ENCODE results near the gene BICD2.
A peak's percentile ranks its signal among the peaks of the same experiment; 100 is the strongest.

The BICD2 gene

DNA sequence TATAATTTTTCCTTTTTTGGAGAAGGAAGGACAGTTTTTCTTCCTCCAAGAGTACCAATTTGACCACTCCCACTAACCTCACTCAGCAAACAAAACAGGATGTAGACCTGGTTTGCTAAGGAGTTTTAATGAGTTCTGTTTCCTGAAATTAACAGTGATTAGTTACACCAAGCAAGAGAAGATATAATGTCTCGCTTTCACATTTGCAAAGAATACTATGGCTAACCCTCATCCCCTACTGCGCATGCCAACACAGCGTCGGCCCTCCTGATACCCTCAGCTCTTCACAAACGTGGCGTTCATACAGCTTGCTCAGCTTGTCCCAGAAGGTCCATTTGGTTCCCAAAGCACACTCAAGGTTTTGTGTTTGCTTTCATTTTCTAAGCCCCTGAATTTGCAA lies 52.8 kb downstream of the BICD2 start:
- DNase-seq, result no peak

DNA sequence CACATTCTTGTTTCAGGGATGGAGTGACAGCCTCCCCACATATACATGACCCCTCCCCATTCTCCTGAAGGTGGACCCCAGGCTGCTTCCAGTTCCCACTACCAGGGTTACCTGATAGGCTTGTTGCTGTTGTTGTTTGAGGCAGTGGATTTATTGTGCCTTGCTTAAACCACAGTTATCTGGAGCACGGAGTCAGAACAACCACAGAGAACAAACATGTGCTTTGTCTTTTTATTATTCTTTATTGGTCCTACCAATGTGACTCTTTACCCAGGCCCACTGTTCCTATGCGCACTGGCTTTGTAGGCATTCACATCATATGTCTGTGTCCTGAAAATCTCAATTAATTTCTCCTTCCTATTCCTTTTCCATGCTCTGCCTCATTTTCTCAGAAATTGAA lies 53.5 kb downstream of the BICD2 start:
- no peak for DNase-seq

DNA sequence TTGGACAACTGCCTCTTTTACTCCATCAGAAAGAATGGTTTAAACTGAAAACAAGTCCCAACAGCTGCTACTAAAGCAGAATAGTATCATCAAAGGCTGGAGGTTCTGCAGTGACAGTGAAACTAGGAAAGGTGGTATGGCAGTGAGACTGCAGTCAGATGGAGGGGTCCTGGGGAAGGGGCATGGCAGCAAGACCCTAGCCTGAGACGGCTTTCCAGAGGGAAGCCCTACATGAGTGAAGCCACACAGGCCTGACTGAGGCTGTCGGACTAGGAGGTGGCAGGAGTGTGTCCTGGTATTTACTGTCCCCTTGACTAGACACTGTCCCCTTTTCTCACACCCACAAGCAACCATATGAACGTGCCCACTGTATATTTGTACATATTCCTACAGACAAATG lies 54.3 kb downstream of the BICD2 start:
- DNase-seq, result no peak

DNA sequence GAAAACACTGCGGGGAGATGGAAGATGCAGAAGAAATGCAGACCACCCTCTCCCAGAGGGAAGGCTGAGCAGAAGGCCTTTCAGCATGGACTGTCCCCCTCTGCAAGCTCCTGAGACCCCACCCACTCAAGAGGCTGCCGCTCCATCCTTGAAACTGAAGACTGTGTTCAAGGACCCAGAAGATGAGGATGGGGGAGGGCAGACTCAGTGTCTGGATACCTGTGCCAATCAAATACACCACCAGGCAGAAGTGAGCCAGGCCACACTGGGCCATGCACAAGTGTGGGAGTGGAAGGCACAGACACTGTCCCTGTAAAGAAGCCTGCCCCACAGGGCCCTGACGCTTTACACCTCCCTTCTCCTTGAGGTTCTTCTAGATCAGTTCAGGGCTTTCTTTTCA lies 54.7 kb downstream of the BICD2 start:
- DNase-seq, result no peak

DNA sequence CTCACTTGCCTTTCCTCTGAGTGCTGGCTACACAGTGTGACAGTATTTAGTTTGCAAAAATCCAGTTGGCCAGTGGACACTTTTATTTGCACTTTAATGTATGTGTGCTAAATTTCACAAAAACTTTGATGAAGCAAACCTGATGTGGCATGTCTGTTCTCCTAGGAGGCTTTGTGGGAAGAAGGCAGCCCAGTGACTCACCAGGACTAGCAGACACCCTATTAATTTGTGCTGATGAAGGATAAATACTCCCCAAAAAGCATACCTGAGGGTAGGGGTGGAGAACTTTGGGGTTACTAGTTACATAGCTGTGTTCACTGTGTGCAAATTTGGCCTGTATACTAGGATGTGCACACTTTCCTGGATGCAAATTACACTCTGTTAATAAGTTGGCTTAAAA lies 55.4 kb downstream of the BICD2 start:
- no peak for DNase-seq

DNA sequence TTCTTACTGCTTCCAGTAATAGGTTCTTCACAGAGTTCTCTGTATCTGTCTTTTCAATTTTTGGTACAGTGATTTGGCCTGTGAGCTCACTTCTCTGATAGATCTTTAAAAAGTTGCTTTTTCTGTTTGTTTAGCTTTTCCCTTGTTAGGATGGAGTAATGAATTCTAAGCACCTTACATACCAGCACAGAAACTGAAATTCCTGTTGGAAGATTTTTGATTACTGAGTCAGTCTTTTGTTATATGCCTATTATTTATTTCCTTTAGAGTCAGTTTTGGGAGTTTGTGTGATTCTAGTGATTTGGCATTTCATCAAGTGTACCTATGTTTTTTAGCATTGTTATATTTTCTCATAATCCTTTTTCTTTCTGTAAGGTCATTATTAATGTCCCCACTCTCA lies 57.1 kb downstream of the BICD2 start:
- no peak for DNase-seq

DNA sequence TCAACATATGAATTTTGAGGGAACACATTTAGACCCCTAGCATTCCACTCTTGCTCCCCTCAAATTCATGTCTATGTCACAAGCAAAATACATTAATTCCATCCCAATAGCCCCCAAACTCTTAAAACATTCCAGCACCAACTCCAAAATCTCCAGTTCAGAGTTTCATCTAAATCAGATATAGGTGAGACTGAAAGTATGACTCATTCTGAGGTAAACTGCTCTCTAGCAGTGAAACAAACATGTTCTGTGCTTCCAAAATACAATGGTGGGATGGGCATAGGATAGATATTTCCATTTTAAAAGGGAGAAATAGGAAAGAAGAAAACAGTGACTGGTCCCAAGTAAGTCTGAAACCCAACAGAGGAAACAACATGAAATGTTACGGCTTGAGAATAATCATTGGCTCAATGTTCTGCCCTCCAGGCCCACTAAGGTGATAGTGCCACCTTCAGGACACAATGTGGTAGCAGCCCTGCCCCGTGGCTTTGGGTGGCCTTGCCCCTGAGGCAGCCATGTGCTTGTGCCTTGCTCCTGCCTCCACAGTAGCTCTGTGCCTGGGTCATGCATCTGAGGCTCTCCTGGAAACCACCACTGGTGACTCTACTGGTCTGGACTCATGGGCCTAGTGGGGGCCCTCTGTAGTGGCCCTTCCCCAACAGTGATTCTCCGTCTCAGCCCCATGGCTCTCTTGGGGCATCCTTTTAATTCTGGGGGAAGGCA lies 58.3 kb downstream of the BICD2 start:
- DNase-seq, result peak; percentile 32 to 33

DNA sequence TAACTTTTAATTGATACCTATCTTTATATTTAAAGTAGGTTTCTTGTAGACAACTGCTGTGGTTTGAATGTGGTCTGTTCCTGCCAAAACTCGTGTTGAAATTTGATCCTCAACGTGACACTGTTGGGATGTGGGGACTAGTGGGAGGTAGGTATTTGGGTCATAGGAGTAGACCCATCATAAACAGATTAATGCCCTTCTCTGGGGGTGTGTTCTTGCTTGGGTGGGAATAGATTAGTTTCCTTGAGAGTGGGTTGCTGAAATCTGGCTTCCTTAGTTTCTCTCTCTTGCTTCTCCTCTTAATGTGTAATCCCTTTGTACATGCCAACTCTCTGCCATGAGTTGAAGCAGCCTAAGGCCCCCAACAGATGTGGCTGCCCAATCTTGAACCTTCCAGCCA lies 60.1 kb downstream of the BICD2 start:
- DNase-seq, result no peak

DNA sequence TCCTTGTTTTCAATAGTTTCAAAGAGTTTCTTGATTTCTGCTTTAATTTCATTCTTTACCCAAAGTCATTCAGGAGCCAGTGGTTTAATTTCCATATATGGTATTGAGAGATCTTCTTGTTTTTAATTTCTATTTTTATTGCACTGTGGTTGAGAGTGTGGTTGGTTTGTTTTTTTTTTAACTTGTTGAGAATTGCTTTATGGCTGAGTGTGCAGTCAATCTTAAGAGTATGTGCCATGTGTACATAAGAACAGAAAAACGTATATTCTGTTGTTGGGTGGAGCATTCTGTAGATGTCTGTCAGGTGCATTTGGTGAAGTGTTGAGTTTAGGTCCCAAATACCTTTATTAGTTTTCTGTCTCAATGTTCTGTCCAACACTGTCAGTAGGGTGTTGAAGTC lies 68.0 kb downstream of the BICD2 start:
- DNase-seq, result no peak

DNA sequence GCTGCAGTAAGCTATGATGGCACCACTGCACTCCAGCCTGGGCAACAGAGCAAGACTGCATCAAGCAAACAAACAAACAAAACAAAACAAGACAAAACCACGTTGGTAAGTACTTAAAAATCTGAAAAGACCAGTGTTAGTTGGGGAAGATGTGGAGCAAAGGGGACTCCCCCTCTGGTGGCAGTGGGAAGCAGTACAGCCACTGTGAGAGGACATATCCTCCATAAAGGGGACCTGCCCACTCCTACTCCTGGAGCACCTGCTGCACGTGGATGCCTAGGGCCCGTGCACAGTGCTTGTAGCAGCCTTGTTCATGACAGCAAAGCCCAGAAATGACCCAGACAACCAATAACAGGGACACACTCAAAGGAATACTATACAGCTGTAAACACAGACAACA lies 77.7 kb downstream of the BICD2 start:
- DNase-seq, result no peak

DNA sequence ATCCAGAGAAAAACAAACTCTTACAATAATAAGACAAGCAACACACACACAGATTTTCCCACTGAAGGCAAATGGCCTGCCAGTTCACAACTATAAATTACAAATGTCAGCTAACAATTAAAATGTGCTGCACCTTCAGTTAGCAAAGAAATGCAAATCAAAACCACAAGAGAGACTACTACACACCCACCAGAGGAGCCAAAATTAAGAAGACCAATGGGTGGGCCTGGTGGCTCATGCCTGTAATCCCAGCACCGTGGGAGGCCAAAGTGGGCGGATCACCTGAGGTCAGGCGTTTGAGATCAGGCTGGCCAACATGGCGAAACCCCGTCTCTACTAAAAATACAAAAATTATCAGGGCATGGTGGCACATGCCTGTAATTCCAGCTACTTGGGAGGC lies 79.6 kb downstream of the BICD2 start:
- DNase-seq, result no peak

DNA sequence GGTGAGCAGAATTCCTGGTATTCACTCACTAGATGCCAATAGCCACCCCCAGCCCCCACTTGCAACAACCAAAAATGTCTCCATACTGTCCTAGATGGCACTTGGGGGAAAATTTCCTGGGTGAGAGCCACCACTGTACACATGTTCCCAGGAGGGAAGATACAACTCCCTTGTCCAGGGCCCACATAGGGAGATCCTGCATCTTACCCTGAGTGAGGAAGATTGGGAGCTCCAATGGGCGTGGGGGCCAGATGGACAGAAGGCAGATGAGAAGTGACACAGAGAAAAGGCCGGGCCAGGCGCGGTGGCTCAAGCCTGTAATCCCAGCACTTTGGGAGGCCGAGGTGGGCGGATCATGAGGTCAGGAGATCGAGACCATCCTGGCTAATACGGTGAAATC lies 82.4 kb downstream of the BICD2 start:
- no peak for DNase-seq

DNA sequence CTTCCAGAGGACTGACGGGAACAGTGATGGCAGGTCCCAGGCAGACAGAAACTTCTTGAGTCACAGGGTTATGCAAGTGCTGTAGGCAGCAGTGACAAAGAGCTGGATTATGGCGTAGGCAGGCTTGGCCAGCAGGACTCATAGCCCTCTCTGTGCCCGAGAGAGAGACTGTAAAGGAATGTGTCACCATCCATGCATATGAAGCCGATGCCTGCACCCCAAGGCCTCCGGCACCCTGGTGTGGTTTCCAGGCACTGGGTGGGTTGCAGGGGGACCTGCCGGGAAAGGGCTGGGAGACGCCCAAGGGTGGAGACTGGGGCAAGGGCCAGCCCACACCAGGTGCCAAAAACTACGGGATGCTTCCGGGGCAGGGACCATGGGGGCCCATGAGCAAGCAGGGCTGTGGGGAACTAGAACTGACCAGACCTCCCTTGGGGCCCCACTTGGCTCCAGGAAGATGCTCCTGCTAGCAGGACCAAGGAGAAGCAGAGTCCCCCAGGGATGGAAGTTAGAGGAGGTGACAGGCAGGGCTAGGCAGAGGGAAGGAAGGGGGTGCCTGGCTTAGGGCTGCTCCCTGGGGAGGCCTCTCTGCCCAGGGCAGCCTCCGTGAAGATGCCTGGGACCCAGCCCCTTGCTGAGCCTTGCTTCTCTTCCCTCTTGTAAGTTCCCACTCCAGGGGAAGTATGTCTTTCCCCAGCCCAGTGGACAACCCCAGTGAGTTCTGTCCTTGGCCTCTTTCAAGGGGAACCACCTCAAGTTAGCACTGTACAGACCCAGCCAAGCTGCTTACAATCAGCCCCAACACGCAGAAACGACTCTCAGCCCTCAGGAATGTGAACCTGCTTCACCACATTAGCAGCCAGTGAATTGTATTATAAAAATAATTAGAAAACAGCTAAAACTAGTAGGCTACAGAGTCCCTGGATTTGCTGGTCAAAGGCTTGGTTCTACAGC lies 84.2 kb downstream of the BICD2 start:
- no peak for DNase-seq

DNA sequence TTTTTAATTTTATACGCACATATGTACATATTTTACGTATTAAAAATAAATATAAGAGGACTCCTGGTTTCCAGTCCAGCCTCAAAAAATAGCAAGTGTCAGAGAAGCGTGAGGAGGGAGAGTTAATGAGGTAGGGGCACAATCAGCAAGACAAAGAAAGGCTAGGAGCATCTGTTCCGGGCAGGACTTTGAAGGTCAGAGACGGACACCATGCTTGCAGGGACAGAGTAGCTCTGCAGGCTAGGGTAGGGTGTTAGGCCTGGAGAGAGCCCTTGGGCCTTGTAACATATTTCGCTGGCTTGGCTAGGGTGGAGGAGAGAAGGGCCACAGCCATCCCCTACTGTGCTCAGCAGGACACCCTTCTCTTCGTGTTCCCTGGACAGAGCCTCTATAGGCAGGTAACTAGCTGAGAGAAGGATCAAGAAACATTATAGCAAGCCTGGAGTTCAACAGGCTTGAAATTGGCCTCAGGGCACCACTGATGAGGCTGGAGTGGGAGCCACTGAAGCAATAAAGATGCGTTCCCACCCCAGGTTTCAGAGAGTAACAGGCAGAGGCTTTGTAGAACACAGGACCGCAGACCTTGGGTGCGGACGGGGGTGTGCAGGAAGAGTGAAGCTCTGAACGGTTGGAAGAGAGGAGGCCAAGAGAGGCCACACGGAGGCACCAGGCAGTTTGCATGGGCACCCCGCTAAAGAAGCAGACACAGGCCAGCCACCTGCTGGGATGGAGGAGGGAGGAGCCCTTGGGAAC lies 85.0 kb downstream of the BICD2 start:
- DNase-seq, result no peak

DNA sequence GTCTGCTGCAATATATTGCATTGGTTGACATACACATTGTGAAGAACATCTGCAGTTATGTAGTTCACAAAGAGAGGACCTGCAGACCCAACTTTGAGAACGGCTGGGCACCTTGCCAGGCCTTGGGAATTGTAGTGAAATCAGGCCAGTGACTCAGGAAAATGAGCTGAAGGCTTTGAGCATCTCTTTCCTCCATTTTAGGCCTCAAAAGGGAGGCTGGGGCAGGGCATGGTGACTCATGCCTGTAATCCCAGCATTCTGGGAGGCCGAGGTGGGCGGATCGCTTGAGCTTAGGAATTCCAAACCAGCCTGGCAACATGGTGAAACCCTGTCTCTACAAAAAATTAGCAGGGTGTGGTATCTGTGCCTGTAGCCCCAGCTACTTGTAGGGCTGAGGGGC lies 93.3 kb downstream of the BICD2 start:
- no peak for DNase-seq

DNA sequence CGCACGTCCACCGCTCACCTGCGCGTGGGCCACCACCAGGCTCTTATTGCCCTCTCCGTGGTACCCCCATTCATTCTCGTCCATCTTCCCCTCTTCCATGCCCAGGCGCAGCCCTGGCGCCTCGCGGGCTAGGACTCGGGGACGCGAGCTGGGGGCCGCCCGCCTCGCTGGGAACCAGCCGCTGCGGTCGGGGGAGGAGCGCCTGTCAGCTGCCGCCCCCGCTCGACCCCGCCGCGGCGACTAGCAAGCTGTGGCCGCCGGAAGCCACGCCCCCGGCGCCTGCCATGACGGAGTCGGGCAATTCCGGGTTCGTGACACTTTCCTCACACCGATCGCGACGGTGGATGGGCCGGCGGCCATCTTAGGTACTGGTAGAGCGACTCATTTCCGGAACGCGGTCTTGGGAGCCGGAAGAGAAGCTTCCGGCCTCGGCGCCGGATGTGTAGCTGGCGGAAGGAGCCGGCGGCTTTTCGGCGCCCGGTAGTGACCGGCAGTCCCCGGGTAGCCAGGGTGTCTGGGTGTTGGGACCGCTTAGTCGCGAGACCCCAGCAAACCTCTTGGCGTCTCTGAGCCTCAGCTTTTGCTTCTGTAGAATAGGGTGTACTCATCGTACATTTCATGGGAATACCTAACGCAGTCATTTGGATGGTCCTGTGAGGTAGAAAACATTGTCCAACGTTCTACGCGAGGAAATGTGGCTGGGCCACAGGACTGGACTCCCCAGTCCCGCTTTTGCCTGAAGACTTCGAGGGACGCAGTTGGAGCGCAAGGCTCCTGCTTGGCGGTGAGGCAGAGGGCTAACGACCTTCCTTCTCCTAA lies 94.5 kb downstream of the BICD2 start, which contains the start of gene IPPK:
Gene IPPK (minus strand): TSS at position 242 of the 819 bp plus-strand sequence. CDS start 143 bp downstream, at position 99.
- peak; percentile 96 to 97 for DNase-seq

DNA sequence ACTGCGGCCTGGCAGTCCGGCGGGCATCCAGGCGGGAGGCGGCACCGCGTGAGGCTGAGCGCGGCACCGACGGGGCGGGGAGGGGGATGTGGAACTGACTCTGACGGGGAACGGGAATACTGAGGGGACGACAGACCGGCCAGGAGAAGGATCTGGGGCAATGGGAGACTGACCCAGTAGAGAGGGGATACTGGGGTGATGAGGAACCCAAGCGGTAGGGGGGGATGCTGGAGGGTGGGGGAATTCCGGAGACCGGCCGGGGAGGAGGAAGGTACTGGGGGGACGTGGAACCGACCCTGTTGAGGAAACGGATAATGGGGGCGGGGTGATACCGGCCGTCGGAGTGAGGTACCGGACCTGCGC lies 95.1 kb downstream of the BICD2 start:
- DNase-seq, result peak; percentile 24

DNA sequence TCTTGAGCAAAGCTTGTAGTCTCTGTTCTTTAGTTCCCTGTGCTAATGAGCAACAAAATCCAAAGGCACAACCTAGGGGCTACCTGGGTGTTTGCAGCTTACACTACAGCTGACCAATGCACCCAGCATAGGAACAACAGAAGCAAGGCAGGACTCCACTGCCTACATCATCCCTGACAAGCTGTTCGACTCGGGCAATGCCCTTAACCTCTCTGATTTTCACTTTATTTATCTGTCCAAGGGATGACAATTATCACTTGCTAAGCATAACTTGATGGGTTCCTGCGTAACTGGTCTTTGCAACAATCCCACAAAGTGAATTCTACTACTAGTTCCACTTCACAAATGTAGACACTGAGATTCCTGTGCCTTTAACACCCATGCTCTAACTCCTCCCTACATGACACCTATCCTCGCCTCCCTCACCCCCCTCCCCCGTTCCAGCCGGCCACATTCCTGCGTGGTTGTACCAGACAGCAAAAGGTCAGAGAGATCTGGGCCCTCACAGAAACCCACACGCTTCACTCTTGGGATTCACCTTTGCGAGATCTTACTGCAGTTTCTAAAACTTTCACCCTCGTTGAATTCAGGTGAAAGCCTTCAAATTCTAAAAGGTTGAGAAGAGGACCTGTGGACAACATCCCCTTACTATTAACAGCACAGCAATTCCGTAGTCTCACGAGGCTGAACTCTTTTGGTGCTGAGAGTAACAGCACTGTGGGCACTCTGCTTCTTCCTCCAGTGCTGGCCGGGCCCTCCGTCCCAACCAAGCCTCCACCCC lies 95.7 kb downstream of the BICD2 start:
- peak; percentile 25 to 37 for DNase-seq

DNA sequence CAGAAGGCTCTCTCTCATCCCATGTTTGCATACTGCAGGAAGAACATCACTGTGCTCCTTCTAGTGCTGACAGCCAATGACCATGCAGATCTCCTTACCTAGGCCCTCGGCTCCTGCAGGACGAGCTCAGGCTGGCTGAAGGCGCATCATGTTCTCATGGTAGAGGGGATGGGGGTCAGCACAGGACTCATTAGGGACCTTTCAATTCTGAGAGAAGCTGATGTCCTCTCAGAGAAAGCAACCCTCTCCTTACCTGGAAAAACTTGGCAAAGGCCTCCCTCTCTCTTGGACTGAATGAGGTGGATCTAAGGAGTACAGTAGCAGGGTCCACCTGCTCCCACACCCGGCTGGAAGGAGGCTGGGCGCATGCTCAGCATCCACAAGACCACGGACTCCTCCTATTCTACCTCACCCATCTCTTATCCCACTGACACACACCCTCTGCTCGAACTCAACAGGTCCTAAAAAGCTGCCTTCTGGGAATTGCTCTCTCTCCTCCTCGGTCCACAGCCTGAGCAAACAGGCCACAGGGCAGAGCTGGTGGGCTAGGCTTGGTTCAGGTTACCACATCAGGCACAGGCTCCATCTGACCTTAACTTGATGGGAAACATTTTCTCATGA lies 97.6 kb downstream of the BICD2 start:
- DNase-seq, result no peak

DNA sequence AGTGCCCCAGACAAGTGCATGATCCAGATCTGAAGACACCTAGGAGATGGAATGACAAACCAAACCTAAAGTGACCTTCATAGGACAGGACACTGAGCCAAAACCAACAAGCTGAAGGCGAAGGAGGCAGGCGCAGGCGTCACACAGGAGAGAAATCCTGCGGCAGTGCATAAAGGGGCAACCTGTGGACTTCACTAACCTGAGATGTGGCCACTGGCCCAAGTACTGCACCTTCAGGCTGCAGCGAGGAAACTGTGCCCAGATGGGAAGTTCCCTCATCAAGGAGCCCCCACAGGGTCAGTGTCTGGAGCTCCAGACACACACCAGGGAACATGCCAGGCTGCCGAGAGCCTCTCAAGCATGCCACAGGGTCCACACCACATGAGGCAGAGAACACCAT lies 98.4 kb downstream of the BICD2 start:
- DNase-seq, result no peak

DNA sequence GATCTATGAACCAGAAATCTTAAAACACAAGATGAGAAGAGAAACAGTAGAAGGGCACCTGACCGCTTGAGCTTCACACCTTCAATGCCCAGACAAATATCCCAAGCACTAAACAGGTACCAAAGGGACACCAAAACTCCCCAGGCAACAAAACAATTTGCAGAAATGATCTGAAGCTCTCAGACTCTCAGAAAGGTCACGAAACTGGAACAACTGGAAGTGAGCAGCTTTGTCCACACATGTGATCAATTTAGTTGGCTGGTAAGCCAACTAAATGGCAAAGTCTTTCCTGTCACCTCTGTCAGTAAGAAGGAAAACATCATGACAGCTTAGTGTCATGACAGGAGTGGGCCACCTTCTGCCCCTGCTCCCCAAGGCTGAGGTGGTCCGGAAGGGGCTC lies 98.8 kb downstream of the BICD2 start:
- DNase-seq, result no peak
